NOMO-1 treated with DMSO at 0.1 percent for 48 hours (cell line): Measurements from ENCODE around the gene MSMP.
A peak's percentile ranks its signal among the peaks of the same experiment; 100 is the strongest.

Experiments
- DNase-seq: peaks from one replicate; lab custom pipeline; 2025; ENCODE audit not compliant: unreplicated experiment; lab: John Stamatoyannopoulos, UW

Gene MSMP

DNA sequence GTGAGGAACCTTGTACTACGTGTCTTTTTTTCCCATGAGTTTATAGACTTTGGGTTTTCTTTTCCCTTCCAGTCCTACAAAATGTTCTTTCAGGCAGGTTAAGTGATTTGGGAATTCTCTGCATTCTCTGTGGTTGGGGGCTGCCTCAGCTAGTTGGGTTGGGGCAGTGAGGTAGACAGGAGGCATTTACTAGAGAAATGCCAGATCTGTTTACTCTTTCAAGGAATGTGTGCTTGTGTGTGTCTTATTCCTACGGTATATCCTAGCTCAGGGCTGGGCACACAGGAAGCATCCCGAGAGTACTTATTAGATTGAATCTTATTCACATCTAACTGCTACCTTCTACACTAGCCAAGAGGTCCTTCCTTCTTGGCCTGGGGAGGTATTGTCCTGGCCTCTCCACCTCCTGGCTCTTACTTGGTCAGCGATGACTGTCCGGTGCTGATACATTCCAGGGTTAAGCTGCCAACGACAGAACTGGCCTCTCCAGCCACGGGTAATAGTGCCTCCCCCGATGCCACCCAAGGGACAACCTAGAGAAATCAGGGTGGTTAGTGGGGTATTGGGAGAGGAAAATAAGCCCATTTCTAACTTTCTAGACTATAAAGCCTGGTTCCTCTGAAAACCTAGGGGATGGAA is 10.1 kb downstream of the MSMP start:
- DNase-seq, result no peak

DNA sequence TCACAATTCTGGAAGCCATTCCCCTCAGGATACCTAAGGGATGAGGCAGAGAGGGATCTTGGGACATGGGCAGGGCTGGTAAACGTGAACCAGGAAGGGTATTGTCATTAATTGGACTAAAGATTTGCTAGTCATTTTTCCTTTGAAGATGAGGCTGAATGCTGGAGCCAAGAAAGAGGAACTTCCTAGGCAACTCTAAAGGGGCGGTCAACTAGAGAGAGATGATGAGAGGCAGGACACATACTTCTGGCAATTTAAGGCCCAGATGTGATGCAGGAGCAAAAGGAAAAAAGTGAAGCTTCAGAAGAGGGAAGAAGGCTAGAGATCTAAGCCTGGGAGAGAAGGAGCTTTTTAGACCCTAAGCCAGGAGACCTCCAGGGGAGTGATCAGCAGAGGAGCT is 10.6 kb downstream of the MSMP start:
- no peak for DNase-seq

DNA sequence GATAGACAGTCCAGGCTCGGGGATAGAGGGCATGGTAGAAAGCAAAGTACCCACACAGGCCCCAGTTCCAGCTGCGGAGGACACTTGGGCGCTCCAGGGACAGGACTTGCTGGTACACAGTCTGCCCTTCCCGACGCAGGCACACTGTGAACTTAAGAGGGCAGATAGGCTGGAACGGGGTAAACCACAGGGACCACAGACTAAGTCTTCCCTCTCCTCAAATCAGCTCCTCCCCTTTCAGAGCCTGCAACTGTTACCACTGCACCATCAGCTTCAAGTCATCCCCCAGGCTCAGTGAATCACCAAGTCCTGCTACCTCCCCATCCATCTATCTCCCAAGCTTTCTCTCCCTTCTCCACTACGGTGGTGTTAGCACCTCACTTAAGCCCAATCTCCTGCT is 12.3 kb downstream of the MSMP start:
- DNase-seq, result no peak

DNA sequence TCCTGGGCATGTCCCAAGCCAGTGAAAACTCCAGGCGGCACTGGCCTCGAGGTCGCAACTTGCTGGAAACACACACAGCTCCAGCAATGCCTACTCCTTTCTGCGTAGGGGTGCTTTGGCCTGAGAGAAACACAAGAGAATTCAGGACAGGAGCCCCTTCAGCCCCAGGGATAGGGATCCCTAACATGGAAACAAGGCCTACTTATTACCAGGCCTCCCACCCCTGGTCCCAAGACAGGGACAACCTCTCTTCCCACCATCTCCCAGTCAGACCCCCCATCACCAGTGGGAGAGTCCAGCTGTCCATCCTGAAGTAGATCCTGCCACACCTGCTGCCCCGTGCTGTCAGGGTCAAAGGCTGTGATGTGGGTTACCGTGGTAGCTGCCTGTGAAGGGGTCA is 13.8 kb downstream of the MSMP start:
- DNase-seq, result no peak

DNA sequence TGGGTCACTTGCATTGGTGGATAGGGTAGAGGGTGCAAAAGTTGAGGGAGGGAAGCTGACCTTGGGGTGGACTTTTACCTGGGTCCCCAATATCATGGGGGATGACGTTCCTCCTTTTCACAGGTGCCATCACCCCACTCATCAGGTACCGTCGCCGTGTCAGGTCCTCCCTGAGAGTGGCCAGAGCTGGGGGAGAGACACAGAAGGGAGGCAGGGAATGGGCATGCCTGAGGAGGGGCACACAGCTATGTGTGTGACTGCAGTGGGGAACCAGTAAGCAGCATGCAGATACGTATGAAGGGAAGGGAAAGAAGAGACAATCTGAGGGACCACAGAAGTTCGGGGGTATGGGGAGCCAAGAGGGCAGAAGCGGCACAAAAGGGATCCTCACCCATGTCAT is 15.2 kb downstream of the MSMP start:
- no peak for DNase-seq

DNA sequence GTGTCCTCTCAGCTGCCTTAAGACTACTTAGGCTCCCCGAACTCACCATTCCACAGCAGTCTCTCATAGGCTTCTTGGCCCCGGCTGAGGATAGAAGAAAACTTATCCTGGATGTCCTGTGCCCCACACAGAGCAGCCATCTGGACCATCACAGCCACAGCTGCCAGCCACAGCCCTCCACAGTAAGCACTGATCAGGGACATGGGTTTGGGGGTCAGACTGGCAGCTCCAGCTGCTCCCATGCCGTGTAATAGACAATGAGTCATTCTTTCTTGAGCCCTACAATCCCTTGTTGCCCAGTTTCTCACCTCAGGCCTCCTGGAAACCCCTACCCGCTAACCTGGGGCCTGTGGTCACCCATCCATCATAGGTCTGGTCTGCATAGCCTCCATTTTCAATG is 15.9 kb downstream of the MSMP start:
- no peak for DNase-seq

DNA sequence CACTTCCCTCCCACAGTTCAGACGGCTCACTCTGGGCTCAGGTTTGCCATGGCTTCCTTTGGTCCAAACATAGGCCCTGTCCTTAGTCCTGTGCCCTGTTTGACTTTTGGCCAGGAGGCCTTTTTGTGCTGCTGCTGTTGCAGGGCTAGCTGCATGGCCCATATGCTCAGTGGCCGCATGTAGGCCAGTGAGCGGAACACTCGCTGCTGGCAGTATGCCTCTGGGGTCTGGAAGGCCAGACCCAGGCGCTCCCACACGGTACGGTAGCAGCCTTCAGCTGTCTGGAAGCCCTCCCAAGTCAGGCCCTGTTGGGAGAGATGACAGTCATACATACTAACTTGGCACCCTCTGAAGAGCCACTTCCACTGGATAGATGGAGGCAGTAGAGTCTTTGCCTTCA is 16.9 kb downstream of the MSMP start:
- no peak for DNase-seq

DNA sequence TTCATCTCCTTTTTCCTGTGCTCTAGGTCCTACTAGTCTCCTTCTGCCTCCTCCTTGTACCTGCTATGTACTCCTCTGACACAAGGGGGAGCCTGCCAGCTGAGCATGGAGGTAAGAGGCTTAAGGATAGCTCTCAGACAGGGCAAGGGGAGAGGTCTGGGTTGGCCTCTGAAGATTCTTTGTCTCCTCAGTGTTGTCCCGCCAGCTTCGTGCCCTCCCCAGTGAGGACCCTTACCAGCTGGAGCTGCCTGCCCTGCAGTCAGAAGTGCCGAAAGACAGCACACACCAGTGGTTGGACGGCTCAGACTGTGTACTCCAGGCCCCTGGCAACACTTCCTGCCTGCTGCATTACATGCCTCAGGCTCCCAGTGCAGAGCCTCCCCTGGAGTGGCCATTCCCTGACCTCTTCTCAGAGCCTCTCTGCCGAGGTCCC is 17.9 kb downstream of the MSMP start:
- peak; percentile 71 for DNase-seq

DNA sequence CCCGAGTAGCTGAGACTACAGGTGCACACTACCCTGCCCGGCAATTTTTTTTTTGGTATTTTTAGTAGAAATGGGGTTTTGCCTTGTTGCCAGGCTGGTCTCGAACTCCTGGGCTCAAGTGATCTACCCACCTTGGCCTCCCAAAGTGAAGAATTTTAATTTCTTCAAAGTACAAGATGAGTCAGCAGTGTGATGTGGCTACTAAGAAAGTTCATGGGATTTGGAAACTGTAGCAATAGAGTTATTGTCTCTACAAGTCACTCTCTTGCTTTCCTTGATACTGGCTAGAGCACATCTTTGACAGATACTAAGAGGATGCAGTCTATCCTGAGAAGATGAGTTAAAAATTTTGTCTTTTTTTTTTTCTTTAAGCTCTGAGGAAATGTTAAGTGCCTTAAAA is 20.0 kb downstream of the MSMP start:
- DNase-seq, result no peak

DNA sequence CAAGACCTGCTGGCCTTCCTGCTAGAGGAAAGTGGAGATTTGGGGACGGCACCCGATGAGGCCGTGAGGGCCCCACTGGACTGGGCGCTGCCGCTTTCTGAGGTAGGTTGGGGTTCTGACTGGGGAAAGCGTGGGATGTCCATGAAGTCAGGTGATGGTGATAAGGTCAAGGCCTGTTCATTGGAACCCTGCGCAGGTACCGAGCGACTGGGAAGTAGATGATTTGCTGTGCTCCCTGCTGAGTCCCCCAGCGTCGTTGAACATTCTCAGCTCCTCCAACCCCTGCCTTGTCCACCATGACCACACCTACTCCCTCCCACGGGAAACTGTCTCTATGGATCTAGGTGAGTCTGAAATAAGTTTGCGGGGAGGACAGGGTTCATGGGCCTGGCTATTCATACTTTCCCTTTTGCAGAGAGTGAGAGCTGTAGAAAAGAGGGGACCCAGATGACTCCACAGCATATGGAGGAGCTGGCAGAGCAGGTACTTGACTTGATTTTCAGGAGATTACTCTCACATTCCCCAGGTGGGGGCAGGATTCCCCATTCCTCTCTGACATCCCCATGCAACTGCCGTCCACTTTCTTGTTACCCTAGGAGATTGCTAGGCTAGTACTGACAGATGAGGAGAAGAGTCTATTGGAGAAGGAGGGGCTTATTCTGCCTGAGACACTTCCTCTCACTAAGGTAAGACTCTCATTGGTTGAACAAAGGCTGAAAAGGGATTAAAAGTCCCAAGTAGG is 21.1 kb downstream of the MSMP start:
- DNase-seq, result peak; percentile 56

DNA sequence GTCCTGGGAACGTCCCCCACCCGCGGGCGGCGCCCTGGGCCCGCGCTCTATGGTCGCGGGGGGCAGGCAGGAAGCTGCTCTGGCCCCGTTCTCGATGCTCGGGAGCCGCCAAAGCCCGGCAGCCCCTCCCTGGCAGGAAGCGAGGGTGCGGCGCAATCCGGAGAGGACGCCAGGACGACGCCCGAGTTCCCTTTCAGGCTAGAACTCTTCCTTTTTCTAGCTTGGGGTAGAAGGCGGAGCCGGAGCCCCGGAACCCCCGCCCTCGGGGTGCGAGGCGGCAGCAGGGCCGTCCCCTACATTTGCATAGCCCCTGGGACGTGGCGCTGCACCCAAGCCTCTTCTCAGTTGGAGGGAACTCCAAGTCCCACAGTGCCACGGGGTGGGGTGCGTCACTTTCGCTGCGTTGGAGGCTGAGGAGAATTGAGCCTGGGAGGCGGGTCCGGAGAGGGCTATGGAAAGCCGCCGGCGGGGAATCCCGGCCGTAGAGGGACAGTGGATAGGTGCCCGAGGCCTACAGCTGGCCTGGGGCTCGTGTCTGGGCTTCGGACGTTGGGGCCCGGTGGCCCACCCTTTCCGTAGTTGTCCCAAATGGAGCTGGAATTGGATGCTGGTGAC is 21.8 kb downstream of the MSMP start, which contains the start of the genes CREB3 and TLN1:
Gene CREB3, plus strand, starts transcription at position 482 of the 615 bp plus-strand sequence. Its CDS starts 107 bp downstream, at position 589.
Gene TLN1, minus strand, starts transcription at position 11 of the 615 bp plus-strand sequence. CDS start 6,501 bp downstream, outside the sequence.
- DNase-seq, result peak; percentile 100

DNA sequence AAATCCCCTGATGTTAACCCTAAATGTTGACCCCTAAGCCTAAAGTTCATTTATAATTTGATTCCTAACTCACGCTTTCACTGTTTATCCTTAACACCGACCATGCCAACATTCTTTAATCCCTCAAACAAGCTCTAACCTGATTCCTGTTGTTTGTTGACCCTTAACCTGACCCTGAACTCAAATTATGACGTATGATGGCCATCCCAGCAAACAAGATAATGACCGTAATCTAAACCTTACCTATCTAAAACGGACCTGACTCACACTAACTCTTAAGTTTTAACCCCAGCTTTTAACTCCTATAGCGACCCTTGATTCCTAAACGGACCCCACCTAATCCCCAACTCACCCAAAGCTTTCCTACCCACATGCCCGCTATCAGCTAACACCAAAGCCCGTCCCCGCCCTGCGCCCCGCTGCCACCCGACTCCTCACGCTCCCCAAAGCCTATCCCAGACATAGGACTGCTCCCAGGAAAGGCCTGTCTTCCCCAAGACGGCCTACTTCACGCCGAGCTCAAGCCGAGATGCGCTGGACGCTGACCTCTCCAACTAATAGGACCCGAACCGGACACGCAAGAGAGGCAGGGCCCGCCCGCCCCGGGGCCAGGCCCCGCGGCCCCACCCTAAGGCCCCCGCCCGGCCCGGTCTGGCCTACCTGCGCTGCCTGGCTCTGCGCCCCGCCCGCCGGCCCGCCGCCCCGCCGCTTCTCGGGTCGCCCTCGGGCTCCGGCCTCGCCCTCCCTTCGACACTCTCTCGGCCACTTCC is 22.5 kb downstream of the MSMP start:
- no peak for DNase-seq

DNA sequence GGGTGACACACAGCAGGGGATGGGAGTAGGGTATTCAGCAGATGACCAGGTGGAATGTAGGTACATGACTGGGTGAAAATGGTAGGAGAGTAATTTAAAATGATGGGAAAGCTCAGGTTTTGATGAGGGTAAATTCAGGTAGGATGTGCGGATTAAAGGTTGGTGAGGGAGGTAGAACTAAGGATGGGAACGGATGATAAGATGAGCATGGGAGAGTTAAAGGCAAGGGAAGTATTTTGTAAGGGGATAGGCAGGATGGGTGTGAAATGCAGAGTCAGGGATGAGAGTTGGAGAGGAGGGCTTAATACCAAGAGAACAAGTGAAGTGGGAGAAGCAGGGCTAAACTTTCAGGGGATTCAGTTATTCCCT is 23.6 kb downstream of the MSMP start:
- DNase-seq, result no peak

DNA sequence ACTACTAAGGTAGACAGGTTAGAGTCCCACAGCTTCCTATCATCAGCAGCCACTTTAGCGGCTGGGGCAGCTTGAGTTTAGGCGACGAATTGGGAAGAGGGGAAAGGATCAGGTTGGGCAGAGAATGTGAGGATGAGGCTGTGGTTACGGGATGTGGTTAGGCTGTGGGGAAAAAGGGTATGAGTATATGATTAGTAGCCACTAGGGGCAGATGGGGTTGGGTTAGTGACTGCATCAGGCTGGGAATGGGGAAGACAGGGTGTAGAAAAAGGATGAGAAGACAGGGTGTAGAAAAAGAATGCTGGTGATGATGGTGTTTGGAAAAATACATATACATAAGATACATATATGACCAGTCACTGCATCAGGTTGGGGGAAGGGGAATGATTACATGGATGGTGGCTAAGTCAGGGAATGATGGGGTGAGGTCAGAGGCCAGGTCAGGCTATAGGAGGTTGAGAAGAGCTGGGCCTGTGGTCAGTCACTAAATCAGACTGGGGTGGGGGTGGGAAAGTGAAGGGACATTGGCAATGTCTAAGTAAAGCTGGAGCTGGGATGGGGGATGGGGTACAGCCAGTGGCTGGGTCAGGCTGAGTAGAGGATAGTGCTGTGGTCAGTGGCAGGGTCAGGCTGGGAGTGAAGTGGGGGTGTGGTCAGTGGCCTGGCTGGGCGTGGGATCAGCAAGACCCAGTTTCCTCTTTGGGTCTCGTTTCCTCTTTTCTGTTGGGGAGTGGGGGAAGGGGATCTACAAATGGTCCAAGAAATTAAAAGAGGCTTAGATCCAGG is 24.2 kb downstream of the MSMP start:
- DNase-seq, result peak; percentile 70

DNA sequence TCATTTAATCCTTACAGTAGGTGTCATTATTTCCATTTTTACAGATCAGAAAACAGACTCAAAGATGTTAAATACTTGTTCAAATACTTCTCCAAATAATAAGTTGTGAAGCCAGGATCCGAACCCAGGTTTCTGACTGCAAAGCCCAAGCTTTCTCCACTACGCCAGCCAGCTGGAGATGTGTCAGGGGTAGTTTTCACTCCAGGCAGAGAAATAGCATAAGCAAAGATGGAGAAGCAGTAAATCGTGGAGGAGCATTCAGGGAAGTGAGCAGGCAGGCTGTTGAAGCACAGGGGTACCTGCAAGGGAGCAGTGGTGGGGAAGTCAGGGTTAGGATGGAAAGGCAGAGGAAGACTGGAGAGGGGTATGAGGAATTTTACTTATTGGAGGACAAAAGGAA is 25.0 kb downstream of the MSMP start:
- DNase-seq, result no peak

DNA sequence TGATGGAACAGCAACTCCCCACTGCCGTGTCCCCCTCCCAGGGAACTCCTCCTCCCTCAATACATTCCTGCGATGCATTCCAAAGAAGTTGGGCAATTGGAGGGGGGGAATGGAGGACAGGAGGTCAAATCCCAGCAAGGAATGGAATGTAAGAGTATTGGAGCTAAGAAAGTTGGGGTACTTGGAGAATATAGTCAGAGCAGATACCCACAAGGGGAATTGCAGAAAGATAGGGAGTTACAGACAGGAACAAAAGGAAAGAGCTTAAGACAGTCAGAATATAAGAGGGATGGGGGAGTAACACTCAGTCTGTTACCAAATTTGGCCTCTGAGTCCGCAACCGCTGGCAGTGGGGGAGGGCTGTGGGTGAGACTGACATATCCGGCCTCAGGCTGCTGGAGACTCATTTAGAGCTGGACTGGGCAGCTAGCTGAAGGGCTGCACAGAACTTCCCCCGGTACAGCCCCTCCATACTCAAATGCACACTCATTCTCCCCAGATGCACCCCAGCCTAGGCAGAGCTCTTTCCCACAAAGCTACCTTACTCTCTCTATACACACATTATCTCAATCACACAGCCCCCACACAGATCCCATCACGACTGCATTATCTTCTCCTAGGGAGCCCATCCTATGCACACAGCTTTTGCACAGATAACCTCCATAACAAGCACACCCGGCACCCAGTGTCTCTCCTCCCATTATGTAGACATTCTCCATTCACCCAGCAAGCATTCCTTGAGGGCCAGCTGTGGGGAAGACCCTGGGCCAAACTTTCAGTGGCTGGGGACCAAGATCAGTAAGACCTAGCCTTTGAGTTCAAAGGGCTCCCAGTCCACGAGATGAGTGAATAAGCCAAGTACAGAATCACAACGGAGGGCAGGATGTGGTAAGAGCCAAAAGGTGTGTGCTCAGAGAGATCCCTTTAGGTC is 25.8 kb downstream of the MSMP start:
- DNase-seq, result peak; percentile 76

DNA sequence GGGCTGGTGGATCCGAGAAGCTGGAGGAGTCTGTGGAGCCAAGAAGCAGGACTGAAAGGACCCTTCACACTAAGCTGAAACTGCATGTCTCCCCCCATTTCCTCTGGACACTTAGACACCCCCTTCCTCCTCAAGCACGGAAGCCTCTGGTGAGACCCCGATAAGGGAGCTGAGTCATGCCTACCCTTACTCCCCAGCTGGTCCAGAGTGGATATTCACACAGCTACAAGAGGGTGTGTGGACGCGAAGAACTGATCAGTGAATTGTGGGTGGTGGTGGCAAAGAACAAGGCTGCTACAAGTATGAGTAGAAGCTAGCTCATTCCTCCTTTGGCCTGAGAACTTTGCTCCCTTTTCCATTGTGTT is 26.4 kb downstream of the MSMP start:
- no peak for DNase-seq

DNA sequence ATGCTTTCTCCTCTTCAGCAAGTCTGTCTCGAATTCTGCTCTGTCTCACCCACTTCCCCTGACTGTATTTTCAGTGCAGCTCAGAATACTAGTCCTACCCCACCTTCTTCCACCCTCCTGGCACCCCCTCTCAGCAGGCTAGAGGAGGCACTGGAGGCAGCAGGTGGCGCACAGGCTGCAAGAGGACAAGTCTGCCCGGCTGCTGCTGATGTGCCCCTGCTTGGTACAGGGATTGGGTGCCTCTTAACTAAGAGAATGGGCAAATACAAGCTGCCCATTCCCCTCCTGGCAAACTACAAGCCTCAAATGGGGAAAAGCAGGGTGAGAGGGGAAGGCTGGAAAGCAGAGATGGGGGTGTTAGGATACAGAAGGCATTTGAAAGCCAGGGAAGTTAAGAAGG is 27.1 kb downstream of the MSMP start:
- peak; percentile 52 for DNase-seq

DNA sequence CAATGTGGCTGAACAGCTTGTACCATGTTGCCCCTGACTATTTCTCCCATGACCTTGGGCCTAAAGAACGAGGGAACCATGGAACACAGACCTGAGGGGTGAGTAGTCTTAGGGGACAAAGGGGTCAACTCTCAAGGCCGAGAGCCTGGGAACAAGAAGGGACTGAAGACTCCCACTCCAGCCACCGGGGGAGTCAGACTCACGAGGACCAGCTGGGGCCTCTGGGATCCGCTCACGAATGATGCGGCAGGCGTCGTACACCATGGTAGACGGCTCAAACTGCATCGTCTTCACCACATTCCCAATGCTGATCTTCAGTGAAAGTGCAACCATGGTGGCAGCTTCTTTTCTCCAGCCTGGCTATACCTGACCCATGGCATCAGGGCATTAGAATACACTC is 28.7 kb downstream of the MSMP start:
- DNase-seq, result no peak

DNA sequence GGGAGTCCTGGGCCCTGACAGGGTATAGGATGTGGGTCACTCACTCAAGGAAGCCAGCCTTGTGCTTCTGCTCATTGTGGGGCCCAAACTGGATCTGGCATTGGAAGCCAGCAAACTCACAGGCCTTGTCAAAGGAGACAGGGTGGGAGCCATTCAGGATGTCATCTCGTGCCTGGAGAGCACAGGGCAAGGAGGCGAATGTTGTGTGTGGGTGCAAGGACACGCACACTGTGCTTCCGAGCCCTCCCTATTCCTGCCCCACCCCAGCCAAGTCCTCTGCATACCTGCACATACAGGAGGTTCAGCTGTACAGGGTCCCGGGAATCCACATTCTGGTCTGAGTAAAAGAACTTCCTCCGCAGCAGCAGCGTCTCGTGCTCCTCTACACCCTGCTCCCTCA is 30.2 kb downstream of the MSMP start:
- no peak for DNase-seq
